T1000 (cell line): ENCODE results near the gene PEG3.

Experiments
- DNase-seq: peaks from one replicate; lab custom pipeline; 2025; ENCODE audit warnings: mixed read lengths; lab: John Stamatoyannopoulos, UW

Gene PEG3

GRCh38 chr19:56808717-56809392 is 31.7 kb downstream of the PEG3 start:
- no peak for DNase-seq

GRCh38 chr19:56806639-56807038 is 33.9 kb downstream of the PEG3 start:
- DNase-seq, result no peak
